NCI-H774 (cell line): ENCODE data around the gene CMAS.
"Not testable (repeated sequence)": the region's sequence is repeated elsewhere in the genome, so short reads cannot be mapped to it uniquely, and the experiment has no call there.

Experiments
- DNase-seq: peaks from one replicate; lab custom pipeline; 2025; lab: John Stamatoyannopoulos, UW

The CMAS gene

GRCh38 chr12:22047494-22047893 is 1.5 kb downstream of the CMAS start:
- DNase-seq = no peak

GRCh38 chr12:22048351-22049041 is 2.5 kb downstream of the CMAS start:
- no peak for DNase-seq

GRCh38 chr12:22050078-22050477 is 4.1 kb downstream of the CMAS start:
- DNase-seq = no peak

- no peak for DNase-seq
Measured at GRCh38 chr12:22051114-22051698, 5.2 kb downstream of the CMAS start.

GRCh38 chr12:22052994-22053393 is 7.0 kb downstream of the CMAS start:
- not testable (repeated sequence) for DNase-seq

- DNase-seq = no peak
Measured at GRCh38 chr12:22054155-22054554, 8.1 kb downstream of the CMAS start.

- DNase-seq = no peak
Measured at GRCh38 chr12:22056607-22057006, 10.6 kb downstream of the CMAS start.

- no peak for DNase-seq
Measured at GRCh38 chr12:22059976-22060647, 14.1 kb downstream of the CMAS start.

GRCh38 chr12:22064968-22065367 is 18.9 kb downstream of the CMAS start:
- no peak for DNase-seq

GRCh38 chr12:22066310-22066709 is 20.3 kb downstream of the CMAS start:
- DNase-seq = no peak

- no peak for DNase-seq
Measured at GRCh38 chr12:22069851-22070250, 23.8 kb downstream of the CMAS start.

GRCh38 chr12:22082190-22082701 is 36.2 kb downstream of the CMAS start:
- DNase-seq = no peak

- no peak for DNase-seq
Measured at GRCh38 chr12:22083167-22083566, 37.1 kb downstream of the CMAS start.

GRCh38 chr12:22084852-22085251 is 38.8 kb downstream of the CMAS start:
- DNase-seq = no peak

- no peak for DNase-seq
Measured at GRCh38 chr12:22088886-22089285, 42.9 kb downstream of the CMAS start.

GRCh38 chr12:22089486-22089885 is 43.5 kb downstream of the CMAS start:
- DNase-seq = no peak

- DNase-seq = not testable (repeated sequence)
Measured at GRCh38 chr12:22099062-22099461, 53.0 kb downstream of the CMAS start.

- peak; percentile 60 for DNase-seq
Measured at GRCh38 chr12:22100958-22101748, 55.1 kb downstream of the CMAS start.

GRCh38 chr12:22101749-22102243 is 55.8 kb downstream of the CMAS start:
- DNase-seq = no peak

- DNase-seq = no peak
Measured at GRCh38 chr12:22103418-22103817, 57.4 kb downstream of the CMAS start.

GRCh38 chr12:22105542-22105941 is 59.5 kb downstream of the CMAS start:
- no peak for DNase-seq

GRCh38 chr12:22110176-22110575 is 64.2 kb downstream of the CMAS start:
- DNase-seq = no peak
